HG03439 (cell line): ENCODE measurements around the gene LRMDA.

ENCODE experiments used
- ATAC-seq: cut with Tn5 transposase; IDR thresholded peaks from one replicate; pipeline ENCODE4 v1.9.1; 2021; ENCODE audit warnings: mild to moderate bottlenecking, moderate library complexity; ENCODE audit not compliant: unreplicated experiment

LRMDA gene

DNA sequence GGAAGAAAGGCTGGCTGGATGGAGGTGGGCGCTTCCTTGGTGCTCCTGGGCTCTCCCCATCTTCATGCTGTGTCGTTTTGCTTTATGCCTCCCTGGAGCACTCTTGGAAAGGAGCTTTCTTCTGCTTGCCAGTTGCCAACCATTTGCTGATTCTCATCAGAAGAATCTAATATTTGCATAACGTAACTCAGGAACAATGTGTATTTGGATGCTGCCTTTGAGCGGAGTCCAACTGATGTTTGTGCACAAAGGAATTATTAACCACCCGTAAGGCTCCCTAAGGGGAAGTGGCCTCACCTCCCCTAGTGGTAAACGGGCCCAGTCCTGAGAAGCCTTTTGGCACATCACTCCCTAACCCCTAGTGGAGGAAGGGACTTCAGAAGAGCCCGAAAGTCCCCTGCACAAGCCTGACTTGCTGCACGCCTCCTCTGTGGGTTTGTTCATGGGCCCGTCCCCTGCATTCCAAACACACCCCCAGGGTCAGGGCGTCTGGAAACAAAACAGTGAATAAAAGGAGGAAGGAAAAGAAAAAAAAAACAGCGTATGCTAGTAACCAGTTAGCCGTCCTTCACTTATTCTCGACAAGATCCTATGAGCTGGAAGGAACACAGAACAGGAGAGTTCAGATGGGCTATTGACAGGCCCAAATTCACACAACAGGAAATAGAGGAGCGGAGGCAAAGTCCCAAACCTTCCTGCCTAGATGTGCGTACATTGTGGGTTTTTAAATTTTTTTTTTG is 602.2 kb downstream of the LRMDA start:
- no peak for ATAC-seq

DNA sequence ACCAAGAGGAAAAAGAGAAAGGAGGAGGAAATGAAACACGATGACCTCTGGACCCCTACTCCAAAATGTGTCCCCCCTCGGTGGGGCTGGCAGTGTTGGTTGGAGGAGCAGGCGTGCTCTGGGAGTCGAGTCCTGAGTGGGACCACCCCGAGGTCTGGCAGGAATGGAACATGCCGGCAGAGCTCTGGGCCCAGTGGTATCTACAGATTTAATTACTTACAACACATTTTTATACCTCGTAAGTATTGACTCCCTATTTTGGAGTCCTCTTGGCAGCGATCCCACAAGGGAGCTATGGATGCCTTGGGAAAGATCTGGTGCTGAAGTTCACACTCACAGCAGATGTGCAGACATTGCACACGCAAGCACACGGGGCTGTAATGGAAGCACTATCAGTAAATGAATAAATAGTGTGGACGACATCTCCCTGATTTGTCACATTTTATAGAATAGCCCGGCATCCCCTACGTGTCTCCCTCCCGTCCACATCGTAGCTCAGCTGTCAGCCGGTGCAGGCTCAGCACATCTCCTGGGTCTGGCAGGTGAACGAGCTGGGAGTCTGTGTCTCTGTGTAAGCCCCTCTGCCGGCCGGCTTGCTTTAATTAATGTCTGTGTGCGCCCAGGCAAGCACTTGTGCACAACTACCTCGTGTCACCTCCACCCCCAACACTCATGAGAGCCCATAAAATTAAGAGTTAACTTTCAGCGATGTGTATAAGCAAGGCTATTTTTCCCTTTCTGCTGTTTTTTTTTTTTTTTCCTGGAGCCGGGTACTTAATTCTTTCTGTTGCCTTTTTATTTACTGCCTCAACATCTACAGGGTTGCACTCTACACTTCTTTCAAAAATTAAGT is 603.2 kb downstream of the LRMDA start:
- ATAC-seq: no peak

DNA sequence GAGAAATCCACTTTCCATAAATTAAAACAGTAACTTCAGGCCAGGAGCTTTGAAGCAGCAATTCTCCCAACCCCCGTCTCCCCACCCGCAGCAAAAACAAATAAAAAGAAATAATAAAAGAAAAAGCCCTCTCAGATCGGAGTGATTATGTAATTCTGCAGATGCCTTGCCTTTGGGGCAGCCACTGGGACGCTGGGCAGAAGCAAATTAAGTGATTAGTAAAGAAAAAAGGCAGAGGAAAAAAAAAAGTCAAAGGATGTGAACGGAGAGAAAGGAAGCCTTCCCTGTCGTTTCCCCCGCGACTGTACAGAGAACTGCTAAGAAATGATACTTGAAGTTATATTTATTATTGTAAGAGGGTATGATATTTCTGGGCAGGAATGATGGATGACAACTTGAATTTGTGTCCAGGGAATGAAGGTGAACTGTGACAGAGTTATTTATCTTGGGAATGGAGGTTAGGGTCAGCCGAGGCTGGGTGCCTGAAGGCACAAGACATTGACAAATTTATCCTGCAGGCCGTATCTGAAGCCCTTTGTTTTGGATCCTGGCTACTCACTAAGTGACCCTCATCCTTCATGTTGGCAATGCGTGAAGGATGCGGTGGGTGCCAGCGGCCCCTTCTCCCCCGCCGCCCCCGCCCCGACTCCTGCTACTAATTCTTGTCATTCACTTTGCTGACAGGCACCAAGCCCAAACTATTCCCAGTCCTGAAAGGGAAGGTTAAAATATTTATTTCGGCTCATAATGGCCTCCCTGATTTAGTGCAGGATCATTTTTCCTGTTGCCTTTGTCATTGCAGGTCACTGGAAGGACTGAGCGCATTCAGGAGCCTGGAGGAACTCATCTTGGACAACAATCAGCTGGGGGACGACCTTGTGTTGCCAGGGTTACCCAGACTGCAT is 604.0 kb downstream of the LRMDA start:
- no peak for ATAC-seq

DNA sequence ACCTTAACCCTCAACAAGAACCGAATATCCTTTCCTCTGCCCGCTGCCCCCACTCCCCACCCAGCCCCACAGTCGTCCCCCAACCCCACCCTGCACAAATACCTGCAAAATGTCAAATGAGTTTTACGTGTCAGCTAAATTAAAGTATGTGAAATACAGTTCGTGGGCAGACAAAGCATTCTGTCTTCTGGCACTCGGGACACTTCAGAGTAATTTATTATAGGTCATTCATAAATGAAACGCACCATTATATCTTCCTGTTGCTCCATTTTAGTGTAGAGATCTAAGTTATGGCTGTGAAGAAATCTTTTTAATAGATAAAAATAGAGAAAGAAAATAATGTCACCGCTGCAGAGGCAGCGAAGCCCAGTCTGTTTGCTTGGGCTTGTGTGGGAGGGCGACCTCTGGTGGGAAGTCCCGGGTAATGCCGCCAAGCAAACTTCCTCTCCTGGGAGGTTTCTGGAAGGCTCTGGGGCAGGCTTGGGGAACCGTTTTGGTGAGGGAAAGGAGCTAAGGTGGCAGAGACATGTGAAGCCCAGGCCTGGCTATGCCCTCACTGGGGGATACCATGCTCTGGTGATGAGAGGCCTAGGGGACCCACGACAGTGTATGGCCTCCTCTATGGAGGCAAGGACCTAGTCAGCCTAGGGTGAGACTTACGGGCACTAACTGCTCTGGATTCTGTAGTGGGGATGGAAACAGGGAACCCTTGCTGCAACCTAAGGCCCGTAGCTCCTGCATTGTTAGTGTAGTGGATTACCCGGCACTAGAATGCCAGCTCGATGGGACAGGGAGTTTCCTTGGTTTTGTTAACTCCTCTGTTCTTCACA is 604.9 kb downstream of the LRMDA start:
- no peak for ATAC-seq

DNA sequence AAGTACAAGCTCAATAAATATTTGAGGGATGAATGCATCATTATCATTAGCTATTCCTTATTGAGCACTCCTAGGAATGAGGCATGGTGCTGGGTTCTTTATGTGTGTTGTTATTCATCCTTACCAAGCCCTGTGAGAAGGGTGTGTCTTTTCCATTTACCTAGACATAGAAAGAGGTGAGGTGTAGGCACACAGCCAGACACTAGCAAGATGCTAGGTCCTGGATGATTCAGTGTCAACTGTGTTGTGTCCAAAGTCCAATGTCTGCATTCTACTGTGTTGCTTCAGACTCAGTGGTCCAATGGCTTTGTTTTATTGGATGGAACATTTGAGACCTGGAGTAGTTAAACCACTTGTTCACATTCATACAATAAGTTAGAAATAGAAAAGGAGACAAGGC is 605.5 kb downstream of the LRMDA start:
- no peak for ATAC-seq

DNA sequence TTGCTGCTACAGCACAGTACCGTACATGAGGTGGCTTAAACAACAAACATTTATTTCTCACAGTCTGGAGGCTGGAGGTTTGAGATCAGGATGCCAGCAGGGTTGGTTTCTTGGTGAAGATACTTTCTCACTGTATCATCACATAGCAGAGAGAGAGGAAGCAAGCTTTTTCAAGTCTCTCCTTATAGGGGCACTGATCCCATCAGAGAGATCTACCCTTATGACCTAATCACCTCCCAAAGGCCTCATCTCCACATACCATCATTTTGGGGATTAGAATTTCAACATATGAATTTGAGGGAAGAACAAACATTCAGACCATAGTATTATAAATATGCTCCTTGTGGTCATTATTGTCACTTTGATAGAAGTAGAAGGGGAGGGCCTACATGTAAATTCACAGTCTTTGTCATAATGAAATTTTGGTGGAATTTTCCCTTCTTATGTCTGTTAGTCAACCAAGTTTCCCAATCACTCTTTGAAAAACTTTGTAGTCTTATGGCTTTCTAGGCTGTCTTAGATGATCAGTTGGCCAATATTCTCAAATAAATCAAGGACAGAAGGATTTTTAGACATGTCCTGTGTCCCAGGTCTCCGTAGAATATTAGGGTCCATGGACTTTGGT is 606.2 kb downstream of the LRMDA start:
- ATAC-seq: no peak

DNA sequence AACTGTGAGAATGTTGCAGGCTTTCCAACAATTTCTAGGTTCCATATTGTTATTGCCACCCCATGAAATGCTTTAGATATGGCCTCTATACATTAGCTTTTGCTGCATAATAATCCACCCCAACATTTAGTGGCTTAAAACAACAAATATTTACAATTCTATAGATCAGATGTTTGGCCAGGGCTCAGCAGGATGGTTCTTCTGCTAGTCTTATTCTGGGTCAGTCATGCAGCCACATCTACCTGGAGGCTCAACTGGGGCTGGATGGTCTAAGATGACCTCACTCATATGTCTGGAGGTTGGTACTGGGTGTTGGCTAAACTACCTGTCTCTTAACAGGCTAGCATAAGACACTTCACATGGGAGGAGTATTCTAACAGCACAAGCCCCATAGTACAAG is 607.3 kb downstream of the LRMDA start:
- ATAC-seq: no peak

DNA sequence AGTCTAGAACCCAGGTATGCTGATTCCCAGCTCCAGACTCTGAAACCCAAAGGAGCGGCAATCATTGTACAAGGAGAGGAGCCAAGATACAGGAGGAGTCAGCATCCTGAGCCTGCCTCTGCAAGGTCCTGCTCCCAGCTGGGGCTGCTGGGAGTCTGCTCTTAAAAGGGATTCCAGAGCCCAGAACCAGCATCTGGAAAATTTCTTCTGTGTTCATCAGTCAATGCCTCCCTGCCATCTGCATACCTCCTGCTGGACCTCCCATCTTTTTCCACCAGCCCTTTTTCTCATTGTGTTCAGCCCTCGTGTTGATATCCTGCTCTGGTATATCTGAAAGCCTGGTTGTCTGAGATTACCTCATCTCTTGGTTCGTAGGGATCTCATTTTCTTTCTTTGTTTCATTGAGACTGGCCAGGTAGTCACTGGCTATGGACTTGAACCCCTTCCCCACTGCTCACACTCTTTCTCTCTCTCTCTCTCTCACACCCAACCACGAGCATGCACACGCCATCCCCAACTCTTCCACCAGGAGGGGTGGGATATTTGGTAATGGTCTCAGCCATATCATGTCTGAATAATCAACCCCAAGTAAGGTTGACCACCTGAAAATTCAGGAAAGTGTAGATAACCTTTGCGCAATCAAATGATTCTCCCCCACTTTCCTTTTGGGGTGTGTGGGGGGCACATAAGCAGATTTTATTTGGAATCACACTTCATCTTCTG is 608.8 kb downstream of the LRMDA start:
- ATAC-seq: no peak

DNA sequence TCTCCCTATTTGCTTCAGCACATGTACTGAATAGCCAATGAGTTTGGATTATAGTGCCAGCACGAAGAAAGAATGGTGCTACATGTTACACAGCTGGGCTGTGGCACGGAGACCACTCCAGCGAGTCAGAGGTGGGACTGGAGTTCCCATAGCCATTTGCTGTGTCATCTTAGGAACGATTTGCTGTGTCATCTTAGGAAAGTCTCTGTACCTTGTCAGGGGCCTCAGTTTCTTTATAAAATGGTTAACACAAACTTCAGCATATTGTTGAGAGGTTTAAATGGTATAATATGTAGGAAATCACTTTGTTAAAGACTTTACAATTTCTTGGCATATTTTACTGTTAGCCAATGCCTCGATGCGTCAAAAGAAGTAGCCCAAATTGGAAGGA is 609.4 kb downstream of the LRMDA start:
- no peak for ATAC-seq

DNA sequence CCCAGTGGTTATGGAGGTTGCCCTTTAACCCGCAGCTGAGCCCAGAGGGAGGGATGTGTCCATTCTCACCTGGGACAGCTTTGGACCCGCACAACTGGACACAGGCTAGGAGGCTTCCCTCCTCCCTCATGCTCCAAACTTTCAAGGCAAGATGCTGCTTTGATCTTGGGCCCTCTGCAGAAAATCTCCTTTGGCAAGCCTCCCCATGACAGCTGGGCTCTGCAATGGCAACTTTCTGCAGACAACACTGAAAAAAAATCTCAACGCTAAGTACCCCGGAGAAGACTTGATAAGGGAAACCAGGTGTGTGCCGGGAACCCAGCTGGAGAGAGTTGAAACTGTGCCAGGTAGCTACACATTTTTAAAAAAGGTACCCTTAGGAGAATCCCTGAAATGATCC is 610.1 kb downstream of the LRMDA start:
- no peak for ATAC-seq

DNA sequence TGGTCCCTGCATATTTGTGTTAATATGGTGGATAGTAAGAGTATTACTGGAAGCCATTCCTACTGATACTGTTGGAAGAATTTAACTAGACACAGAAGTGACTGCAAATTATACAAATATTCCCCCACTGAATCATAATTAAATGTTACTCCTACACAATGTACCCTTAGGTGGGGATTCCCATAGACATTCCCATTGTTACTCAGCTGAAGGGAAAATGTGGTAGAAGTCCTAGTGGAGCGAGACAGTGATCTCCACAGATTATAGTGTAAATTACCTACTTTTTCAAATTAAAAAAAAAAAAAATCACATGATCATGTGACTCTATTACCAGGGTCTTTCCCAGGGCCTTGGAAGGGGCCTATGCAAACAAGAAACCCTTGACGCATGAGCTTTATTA is 611.8 kb downstream of the LRMDA start:
- no peak for ATAC-seq

DNA sequence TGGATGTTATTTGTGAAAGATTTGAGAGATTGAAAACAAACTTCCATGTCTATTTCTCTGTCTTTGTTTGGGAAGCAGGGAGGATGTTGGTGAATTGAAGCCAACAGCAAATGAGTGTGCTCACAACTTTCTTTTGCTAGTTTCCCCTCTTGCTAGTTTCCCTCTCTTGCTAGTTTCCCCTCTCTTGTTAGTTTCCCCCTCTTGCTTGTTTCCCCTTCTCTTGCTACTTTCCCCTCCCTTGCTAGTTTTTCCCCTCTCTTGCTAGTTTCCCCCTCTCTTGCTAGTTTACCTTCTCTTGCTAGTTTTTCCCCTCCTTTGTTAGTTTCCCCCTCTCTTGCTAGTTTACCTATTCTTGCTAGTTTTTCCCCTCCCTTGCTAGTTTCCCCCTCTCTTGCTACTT is 613.3 kb downstream of the LRMDA start:
- ATAC-seq: no peak

DNA sequence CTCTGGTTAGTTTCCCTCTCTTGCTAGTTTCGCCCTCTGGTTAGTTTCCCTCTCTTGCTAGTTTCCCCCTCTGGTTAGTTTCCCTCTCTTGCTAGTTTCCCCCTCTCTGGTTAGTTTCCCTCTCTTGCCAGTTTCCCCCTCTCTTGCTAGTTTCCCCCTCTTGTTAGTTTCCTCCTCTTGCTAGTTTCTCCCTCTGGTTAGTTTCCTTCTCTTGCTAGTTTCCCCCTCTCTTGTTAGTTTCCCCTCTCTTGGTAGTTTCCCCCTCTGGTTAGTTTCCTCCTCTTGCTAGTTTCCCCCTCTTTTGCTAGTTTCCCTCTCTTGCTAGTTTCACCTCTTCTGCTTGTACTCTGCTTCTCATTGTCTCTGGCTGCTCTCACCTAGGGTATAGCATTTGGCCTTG is 613.8 kb downstream of the LRMDA start:
- no peak for ATAC-seq

DNA sequence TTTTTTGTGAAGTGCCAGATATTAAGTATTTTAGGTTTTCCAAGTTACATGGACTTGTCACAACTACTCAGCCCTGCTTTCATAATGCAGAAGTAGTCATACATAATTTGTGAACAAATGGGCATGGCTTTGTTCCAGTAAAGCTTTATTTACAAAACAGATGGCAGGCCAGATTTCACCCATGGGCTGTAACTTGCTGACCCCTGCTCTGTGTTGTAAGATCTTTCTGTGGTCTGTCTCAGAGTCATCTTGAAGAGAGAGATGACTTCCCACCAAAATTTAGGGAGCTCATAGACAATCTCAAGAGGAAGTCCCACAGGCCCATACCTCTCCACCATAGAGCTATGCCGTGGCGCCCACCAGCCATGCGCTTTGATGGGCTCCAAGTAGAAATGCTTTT is 616.1 kb downstream of the LRMDA start:
- ATAC-seq: no peak

DNA sequence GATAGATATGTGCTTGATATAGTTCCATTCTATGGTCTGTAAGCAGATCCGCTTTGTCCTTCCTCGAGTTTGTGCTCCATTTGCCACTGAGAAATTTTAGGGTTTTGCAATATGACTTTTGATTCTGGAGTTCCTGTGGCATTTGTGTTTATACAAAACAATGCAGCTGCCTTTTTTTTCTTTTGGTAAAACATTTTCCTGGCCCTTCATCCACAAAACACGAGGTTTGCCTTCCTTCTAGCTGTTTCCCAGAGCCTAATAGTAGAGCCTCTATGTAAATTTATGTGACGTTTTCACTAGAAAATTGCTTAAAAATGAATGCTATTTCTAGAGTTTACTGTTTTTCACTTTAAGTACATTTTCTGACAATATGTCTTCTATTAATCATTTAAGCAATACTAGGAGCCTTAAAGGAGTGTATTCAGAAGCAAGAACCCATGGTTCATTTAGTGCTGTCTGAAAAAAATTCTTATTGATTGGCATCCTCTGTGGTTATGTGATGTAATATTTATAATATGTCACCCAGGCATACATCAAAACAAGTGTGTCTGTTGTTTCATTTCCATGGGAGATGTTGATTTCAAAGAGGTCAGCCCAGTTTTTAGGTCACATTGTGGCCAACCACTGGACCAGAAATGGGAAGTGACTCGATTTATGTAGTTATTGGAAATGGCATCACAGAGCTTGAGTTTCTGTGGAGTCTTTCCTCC is 618.3 kb downstream of the LRMDA start:
- no peak for ATAC-seq

DNA sequence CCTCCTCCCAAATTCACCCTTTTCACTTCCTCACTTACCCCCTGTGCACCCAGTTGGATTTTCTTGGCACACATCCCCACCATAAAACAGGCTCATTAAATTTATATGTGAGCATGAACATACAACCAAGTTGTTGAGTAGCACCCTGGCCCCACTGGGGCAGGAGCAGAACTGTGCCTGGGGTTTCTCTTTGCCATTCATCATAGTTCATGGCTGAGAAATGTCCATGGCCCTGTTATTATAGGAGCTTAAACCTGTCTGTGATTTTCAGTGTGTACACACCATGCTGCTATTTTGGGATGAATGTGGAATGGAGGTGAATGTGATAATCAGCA is 618.8 kb downstream of the LRMDA start:
- ATAC-seq: no peak

DNA sequence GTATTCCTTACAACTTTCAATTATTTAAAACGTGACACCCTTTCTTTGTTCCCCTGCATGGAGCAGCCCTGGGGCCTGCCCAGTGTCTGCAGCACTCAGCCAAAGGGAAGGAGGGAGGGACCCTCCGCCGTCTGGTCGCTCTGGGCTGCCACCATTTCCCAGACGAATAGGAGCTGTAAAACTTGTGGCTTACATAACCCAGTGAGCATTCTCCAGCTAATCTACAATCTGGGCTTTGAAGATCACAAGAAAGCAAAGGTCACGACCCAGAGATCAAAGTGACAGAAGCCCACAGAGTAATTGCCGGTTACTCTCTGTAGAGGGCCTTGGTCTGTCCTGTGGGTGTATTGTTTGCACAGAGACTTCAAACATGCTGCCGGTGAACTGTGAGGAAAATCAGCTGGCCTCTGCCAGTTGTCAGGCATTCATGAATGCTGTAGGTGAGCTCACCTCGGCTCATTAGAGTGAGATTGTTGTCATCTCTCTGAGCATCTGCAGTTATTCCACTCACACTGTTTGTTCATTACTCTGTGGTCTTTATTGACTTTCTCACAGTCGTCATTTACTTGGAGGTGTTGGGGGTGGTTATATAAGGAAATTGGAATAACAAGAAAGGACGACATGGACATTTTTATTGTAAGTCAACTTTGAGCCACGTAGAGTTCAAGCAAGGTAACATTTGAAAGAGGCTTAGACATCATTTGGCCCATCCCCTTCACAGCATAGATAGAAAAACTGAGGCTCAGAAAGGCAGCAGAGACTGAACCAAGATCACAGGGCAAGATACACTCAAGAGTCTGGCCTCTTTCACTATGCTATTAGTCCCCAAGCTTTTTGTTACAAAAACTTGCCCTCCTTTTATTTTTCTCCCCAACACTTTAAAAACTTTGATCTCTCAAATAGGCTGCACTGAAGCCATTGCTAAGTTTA is 619.8 kb downstream of the LRMDA start:
- ATAC-seq: no peak
